ENCODE results near the gene COX8C.

COX8C gene

DNA sequence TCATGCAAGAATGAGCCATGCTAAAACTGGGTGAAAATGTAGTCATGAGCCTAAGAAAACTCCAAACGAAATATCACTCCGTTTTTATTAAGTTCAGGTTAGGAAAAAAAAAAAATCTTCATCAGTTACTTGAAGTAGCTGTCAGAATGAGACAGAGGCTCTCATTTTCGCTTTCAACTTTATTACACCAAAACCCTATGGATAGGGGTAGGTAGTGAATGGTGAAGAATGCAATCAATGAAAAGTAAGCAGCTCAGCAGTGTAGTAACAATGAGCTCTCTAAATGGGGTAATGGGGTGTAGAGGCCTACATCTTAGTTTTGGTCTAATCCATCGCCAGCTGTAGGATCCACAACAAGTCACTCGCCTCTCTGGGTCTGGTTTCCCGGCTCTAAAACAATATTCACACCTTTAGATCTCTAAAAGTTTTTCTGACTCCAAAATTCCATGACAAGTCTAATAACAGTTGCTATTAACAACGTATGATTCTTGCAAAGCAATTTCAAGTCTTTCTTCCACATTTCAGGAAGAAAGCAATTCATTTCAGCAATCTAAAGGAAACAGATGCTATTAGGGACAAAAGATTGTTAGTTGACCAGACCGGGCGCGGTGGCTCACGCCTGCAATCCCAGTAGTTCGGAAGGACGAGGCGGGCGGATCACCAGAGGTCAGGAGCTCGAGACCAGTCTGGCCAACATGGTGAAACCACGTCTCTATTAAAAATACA, 15.8 kb upstream of the COX8C start:
- TF ChIP-seq POLR2A (IDR thresholded peaks at IDR 0.05; ENCODE audit: low read length), result no peak
- no peak for TF ChIP-seq GATA1 (IDR thresholded peaks at IDR 0.05; ENCODE audit: low read depth, low read length)
- peak; percentile 39 to 54 for DNase-seq

DNA sequence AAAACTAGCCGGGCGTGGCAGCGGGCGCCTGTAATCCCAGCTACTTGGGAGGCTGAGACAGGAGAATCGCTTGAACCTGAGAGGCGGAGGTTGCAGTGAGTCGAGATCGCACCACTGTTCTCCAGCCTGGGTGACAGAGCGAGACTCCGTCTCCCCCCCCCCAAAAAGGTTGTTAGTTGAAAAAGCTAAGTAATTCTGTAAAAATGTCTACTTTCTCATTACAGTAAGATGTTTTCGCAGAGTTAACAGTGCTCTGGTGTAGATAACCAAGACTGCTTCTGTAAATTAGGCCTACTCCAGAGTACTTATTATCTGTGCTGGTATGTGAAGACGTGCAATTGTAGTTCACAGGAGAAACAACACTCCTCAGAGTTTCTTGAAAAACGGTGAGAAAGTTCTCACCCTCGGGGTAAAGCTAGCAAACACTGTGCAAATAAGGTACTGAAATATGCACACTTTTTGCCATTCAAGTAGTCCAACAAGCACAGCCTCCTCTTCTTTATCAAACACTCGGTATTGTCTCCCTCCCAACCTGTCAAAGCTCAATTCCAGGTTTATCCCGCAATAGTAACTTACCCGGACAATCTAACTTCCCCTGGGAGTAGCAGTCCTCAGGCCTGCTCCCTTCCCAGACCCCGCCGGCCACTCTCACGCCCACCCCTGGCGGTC, 15.1 kb upstream of the COX8C start:
- DNase-seq, result peak; percentile 53 to 73
- TF ChIP-seq POLR2A (IDR thresholded peaks at IDR 0.05; ENCODE audit: low read length), result no peak
- no peak for TF ChIP-seq GATA1 (IDR thresholded peaks at IDR 0.05; ENCODE audit: low read depth, low read length)

DNA sequence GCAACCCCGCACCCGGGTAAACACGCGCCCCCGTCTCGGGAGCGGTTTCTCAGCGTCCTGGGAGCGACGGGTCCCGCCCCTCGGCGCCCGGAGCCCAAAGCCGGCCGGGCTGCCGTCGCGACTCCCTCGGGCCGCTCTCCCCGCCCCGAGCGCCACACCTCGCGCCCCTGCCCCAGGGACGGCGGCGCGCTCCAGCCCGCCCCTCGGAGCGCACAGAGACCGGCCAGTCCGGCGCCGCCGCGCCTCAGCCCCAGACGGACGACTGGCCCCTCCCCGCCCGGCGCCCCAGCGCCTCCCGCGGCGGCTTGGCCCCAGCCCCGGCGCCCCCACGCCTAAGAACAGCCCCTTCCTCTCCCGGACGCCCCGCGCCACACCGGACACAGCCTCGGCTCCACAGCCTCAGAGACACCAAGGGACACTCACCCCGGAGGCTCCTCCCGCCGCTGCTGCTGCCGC, 14.6 kb upstream of the COX8C start:
- peak; percentile 74 to 82 for DNase-seq
- TF ChIP-seq GATA1 (IDR thresholded peaks at IDR 0.05; ENCODE audit: low read depth, low read length) (no peak), POLR2A (IDR thresholded peaks at IDR 0.05; ENCODE audit: low read length) (no peak)

GRCh38 chr14:93332853-93333630, 13.9 kb upstream of the COX8C start, which contains the start of gene BTBD7:
Gene BTBD7 (minus strand): TSS chr14:93333036. CDS start chr14:93296051, 36,985 bp downstream.
- peak; percentile 97 to 99 for DNase-seq
- peak; percentile 79 for TF ChIP-seq POLR2A (IDR thresholded peaks at IDR 0.05; ENCODE audit: low read length)
- TF ChIP-seq GATA1 (IDR thresholded peaks at IDR 0.05; ENCODE audit: low read depth, low read length), result no peak

DNA sequence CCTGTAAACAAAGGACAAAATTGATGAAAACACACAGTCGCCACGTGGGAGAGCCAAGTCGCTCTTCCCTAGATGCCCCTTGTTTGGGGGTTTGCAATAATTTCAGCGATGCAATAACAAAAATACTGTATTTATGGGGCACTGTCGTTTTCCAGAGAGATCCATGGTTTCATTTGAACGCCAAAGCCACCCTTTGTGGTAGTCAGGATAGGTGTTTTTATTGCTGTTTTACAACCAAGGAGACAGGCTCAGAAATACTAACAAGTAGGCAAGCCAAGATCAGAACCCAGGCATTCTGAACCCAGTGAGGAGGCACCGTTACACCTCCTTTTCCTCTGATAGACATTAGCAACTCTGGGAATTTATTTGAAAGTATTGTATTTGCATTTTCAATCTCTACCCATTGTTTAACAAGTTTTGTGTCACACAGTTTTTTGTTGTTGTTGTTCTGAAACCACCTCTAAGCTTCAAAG, 13.3 kb upstream of the COX8C start:
- DNase-seq, result no peak
- TF ChIP-seq GATA1 (IDR thresholded peaks at IDR 0.05; ENCODE audit: low read depth, low read length), result no peak

DNA sequence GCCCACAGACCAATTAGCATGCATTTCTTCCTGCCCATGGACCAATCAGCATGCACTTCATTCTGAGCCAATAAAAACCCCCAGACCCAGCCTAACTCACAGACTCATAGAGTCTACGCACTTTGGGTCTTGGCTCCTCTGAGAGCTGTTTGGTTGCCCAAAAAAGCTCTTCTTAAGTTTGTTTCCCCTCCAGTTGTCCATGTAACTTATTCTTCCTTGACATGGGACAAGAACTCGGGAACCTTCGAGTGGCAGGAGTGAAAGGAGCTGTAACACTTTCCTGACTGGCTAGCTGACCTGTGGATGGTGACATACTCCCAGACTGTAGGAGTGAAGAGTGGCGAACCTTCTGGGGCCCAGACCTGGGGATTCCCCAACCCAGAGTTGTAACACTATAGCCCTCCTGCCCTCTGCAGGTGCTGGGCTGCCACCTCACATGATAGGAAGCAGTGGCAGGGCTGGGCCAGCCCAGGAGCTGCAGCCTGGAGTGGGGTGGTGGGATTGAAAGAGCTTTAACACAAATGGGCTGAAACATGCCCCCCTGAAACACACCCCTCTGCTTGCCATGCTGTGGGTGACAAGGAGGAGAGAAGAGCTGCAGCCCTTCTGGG, 9.7 kb upstream of the COX8C start:
- DNase-seq, result no peak
- TF ChIP-seq POLR2A (IDR thresholded peaks at IDR 0.05; ENCODE audit: low read length), result no peak
- no peak for TF ChIP-seq GATA1 (IDR thresholded peaks at IDR 0.05; ENCODE audit: low read depth, low read length)

GRCh38 chr14:93337884-93338283, 9.1 kb upstream of the COX8C start:
- no peak for TF ChIP-seq GATA1 (IDR thresholded peaks at IDR 0.05; ENCODE audit: low read depth, low read length)
- no peak for TF ChIP-seq POLR2A (IDR thresholded peaks at IDR 0.05; ENCODE audit: low read length)
- DNase-seq, result no peak

DNA sequence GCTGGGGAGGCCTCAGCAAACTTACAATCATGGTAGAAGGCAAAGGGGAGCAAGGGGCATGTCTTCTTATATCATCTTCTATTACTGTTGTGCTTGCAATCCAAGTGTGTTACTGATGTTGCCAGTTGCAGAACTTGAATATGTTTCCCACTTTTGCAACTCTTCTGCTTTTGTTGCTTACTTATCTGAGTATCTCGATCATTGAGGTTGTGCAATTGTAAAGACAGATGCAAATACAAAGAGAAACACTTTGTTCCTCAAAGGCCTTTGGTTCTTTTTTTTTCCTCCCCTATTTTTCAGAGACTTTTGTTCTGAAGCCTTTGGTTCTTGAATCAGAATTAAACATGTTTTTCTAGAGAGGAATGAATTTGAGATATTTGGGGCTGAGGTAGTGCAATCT, 3.7 kb upstream of the COX8C start:
- no peak for DNase-seq
- TF ChIP-seq GATA1 (IDR thresholded peaks at IDR 0.05; ENCODE audit: low read depth, low read length) (no peak), POLR2A (IDR thresholded peaks at IDR 0.05; ENCODE audit: low read length) (no peak)

DNA sequence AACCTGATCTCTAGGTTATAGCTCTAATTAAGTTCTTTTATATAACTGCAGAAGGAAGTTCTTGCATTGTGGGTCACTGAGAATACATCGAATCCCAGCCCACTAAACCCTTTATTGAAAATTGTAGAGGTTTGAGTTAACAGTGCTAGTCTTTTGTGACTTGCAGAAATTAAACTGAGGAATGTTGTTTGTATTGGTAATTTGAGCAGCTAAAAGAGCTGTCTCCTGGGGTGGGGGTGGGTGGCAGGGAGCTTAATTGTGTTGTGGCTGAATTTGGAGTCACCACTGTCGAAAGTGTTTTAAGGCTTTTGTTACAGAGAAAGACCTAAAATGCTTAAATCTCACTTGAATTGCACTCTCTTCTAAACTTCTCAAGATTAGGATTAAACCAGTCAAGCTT, 3.2 kb upstream of the COX8C start:
- TF ChIP-seq POLR2A (IDR thresholded peaks at IDR 0.05; ENCODE audit: low read length) (no peak), GATA1 (IDR thresholded peaks at IDR 0.05; ENCODE audit: low read depth, low read length) (no peak)

GRCh38 chr14:93347850-93348249, 868 bp downstream of the COX8C start:
- no peak for TF ChIP-seq GATA1 (IDR thresholded peaks at IDR 0.05; ENCODE audit: low read depth, low read length)
- TF ChIP-seq POLR2A (IDR thresholded peaks at IDR 0.05; ENCODE audit: low read length), result no peak
- no peak for DNase-seq

More for the DNA sequence above, 3.2 kb upstream of the COX8C start:
- DNase-seq, result no peak

DNA sequence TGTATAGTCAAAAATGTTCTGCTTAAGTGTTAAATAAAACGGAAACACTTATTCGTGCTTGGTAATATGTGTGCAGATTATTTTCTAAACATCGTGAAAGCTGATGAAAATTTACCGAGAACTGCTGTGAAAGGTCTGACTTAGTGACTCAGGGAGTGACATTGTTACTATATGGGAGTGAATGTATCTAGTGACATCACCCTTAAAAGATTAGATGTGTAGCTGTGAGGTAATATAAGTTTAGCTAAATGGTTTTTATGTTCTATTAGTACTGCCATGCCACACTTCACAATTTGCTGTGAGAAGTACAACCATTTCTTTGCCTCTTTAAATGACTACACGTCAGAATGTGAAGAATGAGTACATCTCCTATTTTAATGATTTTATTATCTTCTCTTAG, 1.3 kb downstream of the COX8C start:
- no peak for DNase-seq
- no peak for TF ChIP-seq GATA1 (IDR thresholded peaks at IDR 0.05; ENCODE audit: low read depth, low read length)

GRCh38 chr14:93354873-93355272, 7.9 kb downstream of the COX8C start:
- DNase-seq, result peak in 1 of 2 experiments; percentile 66

GRCh38 chr14:93368996-93369712, 22.2 kb downstream of the COX8C start:
- no peak for DNase-seq
- TF ChIP-seq POLR2A (IDR thresholded peaks at IDR 0.05; ENCODE audit: low read length), result no peak
- no peak for TF ChIP-seq GATA1 (IDR thresholded peaks at IDR 0.05; ENCODE audit: low read depth, low read length)
